Measurements from ENCODE around the gene PIAS1.
"Not testable (repeated sequence)": the region's sequence is repeated elsewhere in the genome, so short reads cannot be mapped to it uniquely, and the experiment has no call there.

The PIAS1 gene

DNA sequence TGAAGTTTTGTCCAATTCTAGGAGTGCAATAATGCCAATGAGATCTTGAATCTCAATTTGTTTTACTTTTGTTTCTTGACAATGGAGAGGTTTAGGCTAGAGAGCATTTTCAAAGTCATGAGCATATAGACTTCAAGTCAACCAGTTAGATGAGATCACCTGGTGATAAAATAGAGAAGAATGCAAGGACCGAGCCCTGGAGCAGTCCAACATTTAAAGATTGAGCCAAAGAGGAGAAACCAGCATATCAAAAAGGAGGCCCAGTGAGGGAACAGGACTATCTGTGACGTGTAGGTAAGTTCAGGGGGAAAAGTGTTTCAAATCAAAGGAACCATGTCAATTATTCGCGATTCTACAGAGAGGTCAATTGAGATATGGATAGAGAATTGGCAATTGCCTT is 1.7 kb upstream of the PIAS1 start:
- H3K9me3 ChIP-seq (ENCODE audit: control insufficient read depth in 1 of 2, low read length in 2 of 2), result no peaks in the 10 kb centered on the region
- H3K27ac ChIP-seq (ENCODE audit: low read depth, low read length), result no peak overlapping the region
- H3K27me3 ChIP-seq (ENCODE audit: control insufficient read depth in 1 of 2, insufficient read depth in 2 of 2, low read length in 2 of 2), result no peaks in the 10 kb centered on the region
- H3K4me3 ChIP-seq (ENCODE audit: low read depth in 1 of 2, low read length in 2 of 2), result no peak overlapping the region
- H3K36me3 ChIP-seq (ENCODE audit: control insufficient read depth in 1 of 2, insufficient read depth in 2 of 2, low read length in 2 of 2), result no peaks in the 10 kb centered on the region
- H3K9ac ChIP-seq (ENCODE audit: low read depth in 1 of 2, low read length in 2 of 2), result no peak overlapping the region
- H3K4me1 ChIP-seq (ENCODE audit: control insufficient read depth in 1 of 2, insufficient read depth in 2 of 2, low read length in 2 of 2), result peaks cover 14 to 22% of the 10 kb centered on the region in 2 donors

DNA sequence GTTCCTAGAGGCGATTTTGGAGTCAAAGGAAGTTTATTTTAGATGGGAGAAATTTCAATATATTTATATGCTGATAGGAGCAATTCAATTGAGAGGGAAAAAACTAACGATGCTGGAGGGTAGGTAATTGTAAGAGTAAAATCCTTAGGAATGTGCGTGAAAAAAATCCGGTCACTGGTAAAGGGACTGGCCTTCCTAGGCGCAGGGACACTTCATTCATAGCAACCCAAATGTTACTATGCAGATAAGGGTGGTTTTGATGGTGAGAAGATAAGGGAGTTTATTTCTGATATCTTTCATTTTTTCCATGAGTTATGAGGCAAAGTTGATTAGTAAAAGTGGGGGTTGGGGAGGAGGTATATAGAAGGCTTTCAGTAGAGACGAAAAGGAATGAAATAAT is 1.1 kb upstream of the PIAS1 start:
- Histone ChIP-seq H3K27ac (ENCODE audit: low read depth, low read length) (no peak overlapping the region), H3K4me1 (ENCODE audit: control insufficient read depth in 1 of 2, insufficient read depth in 2 of 2, low read length in 2 of 2) (peaks cover 14 to 24% of the 10 kb centered on the region in 2 donors), H3K4me3 (ENCODE audit: low read depth in 1 of 2, low read length in 2 of 2) (peak overlapping the region in 1 of 2 donors; percentile 89), H3K36me3 (ENCODE audit: control insufficient read depth in 1 of 2, insufficient read depth in 2 of 2, low read length in 2 of 2) (no peaks in the 10 kb centered on the region), H3K9me3 (ENCODE audit: control insufficient read depth in 1 of 2, low read length in 2 of 2) (no peaks in the 10 kb centered on the region), H3K9ac (ENCODE audit: low read depth in 1 of 2, low read length in 2 of 2) (no peak overlapping the region), H3K27me3 (ENCODE audit: control insufficient read depth in 1 of 2, insufficient read depth in 2 of 2, low read length in 2 of 2) (no peaks in the 10 kb centered on the region)

DNA sequence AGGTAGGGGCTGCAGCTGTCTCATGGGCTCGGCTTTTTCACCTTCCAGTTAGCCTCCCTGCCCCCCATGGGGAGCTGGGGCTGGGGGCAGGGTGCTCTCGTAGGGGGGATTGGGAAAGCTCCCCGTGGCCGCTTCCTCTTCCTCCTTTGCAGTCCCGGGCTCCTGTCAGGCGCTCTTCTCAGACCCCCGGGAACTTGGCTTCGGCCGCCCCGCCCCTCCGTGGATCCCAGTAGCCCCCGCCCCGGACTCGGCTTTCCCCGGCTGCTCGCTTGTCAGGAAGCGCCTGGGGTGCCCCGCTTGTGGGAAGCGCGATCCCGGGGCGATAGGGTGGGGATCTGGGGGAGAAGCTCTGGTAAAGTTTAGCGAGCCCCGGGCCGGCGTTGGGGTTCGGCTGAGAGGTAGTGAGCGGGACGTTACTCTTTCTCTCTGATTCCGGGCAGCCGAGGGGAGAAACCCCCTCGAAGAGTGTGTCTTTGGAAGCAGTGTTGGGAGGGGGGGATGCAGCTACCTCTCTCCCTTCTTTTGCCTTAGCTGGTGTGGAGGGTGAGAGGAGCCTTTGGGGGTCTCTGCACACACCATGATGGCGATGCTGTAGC is 611 bp downstream of the PIAS1 start:
- H3K4me3 ChIP-seq (ENCODE audit: low read depth in 1 of 2, low read length in 2 of 2), result peak overlapping the region; percentile 89 to 95
- H3K4me1 ChIP-seq (ENCODE audit: control insufficient read depth in 1 of 2, insufficient read depth in 2 of 2, low read length in 2 of 2), result peaks cover 14 to 24% of the 10 kb centered on the region in 2 donors
- peak overlapping the region; percentile 82 to 89 for H3K9ac ChIP-seq (ENCODE audit: low read depth in 1 of 2, low read length in 2 of 2)
- H3K27me3 ChIP-seq (ENCODE audit: control insufficient read depth in 1 of 2, insufficient read depth in 2 of 2, low read length in 2 of 2), result no peaks in the 10 kb centered on the region
- peak overlapping the region; percentile 45 for H3K27ac ChIP-seq (ENCODE audit: low read depth, low read length)
- no peaks in the 10 kb centered on the region for H3K9me3 ChIP-seq (ENCODE audit: control insufficient read depth in 1 of 2, low read length in 2 of 2)
- peaks cover 0 to 1% of the 10 kb centered on the region in 2 donors for H3K36me3 ChIP-seq (ENCODE audit: control insufficient read depth in 1 of 2, insufficient read depth in 2 of 2, low read length in 2 of 2)

DNA sequence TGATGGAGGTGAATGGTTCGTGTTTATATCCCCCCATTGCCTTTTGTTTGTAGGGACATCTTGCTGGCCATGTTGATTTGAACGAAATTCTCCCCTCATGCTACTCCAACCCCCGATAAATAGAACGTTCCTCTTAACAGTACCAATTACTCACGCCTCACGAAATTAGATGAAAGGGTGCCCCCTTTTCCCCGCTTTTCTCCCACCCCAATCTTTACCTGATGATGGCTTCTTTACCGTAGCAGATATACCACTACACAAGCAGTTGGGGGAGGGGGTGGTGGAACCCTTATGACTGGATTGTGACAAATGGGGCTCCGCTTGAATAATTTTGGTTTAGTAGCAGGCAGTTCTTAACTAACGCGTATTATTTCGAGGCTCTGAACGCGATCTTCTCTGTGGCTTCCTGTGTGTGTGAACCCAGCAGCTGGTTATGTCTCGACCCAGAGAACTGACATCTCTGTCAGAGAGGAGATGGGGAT is 1.1 kb downstream of the PIAS1 start:
- Histone ChIP-seq H3K27me3 (ENCODE audit: control insufficient read depth in 1 of 2, insufficient read depth in 2 of 2, low read length in 2 of 2) (no peaks in the 10 kb centered on the region), H3K4me3 (ENCODE audit: low read depth in 1 of 2, low read length in 2 of 2) (peak overlapping the region; percentile 89 to 95), H3K4me1 (ENCODE audit: control insufficient read depth in 1 of 2, insufficient read depth in 2 of 2, low read length in 2 of 2) (peaks cover 14 to 24% of the 10 kb centered on the region in 2 donors), H3K9ac (ENCODE audit: low read depth in 1 of 2, low read length in 2 of 2) (peak overlapping the region; percentile 82 to 89), H3K27ac (ENCODE audit: low read depth, low read length) (no peak overlapping the region), H3K9me3 (ENCODE audit: control insufficient read depth in 1 of 2, low read length in 2 of 2) (no peaks in the 10 kb centered on the region), H3K36me3 (ENCODE audit: control insufficient read depth in 1 of 2, insufficient read depth in 2 of 2, low read length in 2 of 2) (peaks cover 0 to 2% of the 10 kb centered on the region in 2 donors)

DNA sequence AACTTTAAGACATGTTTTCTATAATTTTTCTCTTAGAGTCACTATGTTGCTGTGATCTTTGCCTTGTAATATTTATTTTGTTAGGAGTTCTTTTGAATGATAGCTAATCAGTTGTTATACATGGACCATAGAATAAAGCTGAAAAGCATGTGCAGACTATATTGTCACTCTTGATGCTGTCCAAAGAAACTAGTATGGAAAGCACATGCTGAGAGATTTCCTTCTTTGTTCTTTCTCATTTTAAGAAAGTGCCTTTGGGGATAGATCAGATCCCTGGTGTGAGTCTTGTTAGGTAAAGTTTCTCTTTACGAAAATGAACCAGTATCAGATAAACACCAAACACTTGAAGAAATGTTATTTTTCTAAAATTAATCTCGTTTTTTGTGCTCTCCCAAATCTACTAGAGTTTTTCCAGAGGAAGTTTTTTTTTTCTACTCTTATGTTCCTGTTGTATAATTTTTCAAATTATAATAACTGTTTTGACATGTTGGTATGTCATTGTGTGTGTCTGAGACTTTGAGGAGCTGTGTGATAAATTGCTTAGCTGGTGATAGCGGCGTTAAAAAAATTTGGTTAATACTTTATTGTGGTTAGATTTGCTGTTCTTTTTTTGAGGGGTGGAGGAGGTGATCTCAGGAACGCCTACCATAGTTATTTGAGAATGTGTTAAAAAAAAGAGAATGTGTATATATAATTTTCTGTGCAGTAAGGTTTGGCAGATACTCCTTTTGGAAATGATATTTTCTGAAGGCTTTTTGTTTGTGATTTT is 2.2 kb downstream of the PIAS1 start:
- Histone ChIP-seq H3K4me3 (ENCODE audit: low read depth in 1 of 2, low read length in 2 of 2) (peak overlapping the region; percentile 45 to 95), H3K4me1 (ENCODE audit: control insufficient read depth in 1 of 2, insufficient read depth in 2 of 2, low read length in 2 of 2) (peaks cover 14 to 24% of the 10 kb centered on the region in 2 donors), H3K36me3 (ENCODE audit: control insufficient read depth in 1 of 2, insufficient read depth in 2 of 2, low read length in 2 of 2) (peaks cover 0 to 2% of the 10 kb centered on the region in 2 donors), H3K9me3 (ENCODE audit: control insufficient read depth in 1 of 2, low read length in 2 of 2) (no peaks in the 10 kb centered on the region), H3K9ac (ENCODE audit: low read depth in 1 of 2, low read length in 2 of 2) (peak overlapping the region in 1 of 2 donors; percentile 82), H3K27me3 (ENCODE audit: control insufficient read depth in 1 of 2, insufficient read depth in 2 of 2, low read length in 2 of 2) (no peaks in the 10 kb centered on the region), H3K27ac (ENCODE audit: low read depth, low read length) (no peak overlapping the region)

DNA sequence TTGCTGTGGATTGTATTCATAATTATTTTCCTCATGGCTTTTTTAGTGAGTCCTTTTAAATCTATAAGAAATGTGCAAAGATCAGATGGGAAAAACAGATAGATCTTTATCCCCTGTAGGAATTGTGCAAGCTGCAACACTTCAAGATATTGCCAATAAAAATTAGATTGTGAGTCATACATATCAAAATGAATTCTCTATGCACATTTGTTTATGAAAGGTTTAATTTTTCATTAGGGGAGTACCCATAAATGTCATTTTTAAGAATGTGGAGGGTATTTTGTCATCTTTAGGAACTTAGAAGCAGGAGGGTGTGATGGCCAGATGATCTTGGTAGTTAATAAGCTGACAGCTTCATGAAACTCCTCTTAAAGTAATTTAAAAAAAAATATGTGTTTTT is 2.9 kb downstream of the PIAS1 start:
- H3K27me3 ChIP-seq (ENCODE audit: control insufficient read depth in 1 of 2, insufficient read depth in 2 of 2, low read length in 2 of 2), result no peaks in the 10 kb centered on the region
- H3K27ac ChIP-seq (ENCODE audit: low read depth, low read length), result no peak overlapping the region
- H3K4me3 ChIP-seq (ENCODE audit: low read depth in 1 of 2, low read length in 2 of 2), result no peak overlapping the region
- no peak overlapping the region for H3K9ac ChIP-seq (ENCODE audit: low read depth in 1 of 2, low read length in 2 of 2)
- H3K9me3 ChIP-seq (ENCODE audit: control insufficient read depth in 1 of 2, low read length in 2 of 2), result no peaks in the 10 kb centered on the region
- H3K36me3 ChIP-seq (ENCODE audit: control insufficient read depth in 1 of 2, insufficient read depth in 2 of 2, low read length in 2 of 2), result peaks cover 0 to 2% of the 10 kb centered on the region in 2 donors
- peaks cover 14 to 24% of the 10 kb centered on the region in 2 donors for H3K4me1 ChIP-seq (ENCODE audit: control insufficient read depth in 1 of 2, insufficient read depth in 2 of 2, low read length in 2 of 2)

DNA sequence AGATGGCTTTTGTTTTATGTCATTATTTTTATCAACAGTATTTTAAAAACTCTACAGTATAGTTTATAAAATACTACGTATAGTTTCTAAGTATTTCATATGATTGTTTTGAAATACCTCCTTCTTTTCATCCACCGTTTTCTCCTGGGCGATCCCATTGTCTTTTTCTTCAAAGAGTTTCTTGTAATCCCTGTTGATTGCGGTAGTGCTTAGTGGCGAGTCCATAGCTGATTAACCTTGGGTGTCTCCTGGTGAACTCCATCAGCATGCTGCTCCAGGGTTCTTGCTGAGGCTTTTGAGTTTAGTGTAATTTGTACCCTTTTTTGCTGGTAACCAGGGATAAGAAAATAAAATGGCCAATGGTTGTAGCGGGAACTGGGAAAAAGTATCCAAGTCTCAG is 3.6 kb downstream of the PIAS1 start:
- H3K27ac ChIP-seq (ENCODE audit: low read depth, low read length), result no peak overlapping the region
- H3K27me3 ChIP-seq (ENCODE audit: control insufficient read depth in 1 of 2, insufficient read depth in 2 of 2, low read length in 2 of 2), result no peaks in the 10 kb centered on the region
- H3K36me3 ChIP-seq (ENCODE audit: control insufficient read depth in 1 of 2, insufficient read depth in 2 of 2, low read length in 2 of 2), result peaks cover 0 to 2% of the 10 kb centered on the region in 2 donors
- no peaks in the 10 kb centered on the region for H3K9me3 ChIP-seq (ENCODE audit: control insufficient read depth in 1 of 2, low read length in 2 of 2)
- no peak overlapping the region for H3K9ac ChIP-seq (ENCODE audit: low read depth in 1 of 2, low read length in 2 of 2)
- H3K4me3 ChIP-seq (ENCODE audit: low read depth in 1 of 2, low read length in 2 of 2), result no peak overlapping the region
- H3K4me1 ChIP-seq (ENCODE audit: control insufficient read depth in 1 of 2, insufficient read depth in 2 of 2, low read length in 2 of 2), result peaks cover 14 to 24% of the 10 kb centered on the region in 2 donors

DNA sequence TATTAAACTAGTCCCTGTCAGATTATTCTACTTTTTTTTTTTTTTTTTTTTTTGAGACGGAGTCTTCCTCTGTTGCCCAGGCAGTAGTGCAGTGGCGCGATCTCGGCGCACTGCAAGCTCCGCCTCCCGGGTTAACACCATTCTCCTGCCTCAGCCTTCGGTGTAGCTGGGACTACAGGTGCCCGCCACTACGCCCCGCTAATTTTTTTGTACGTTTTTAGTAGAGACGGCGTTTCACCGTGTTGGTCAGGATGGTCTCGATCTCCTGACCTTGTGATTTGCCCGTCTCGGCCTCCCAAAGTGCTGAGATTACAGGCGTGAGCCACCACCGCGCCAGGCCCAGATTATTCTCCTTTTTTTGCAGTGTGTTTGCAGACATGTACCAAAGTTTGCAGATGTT is 4.9 kb downstream of the PIAS1 start:
- peaks cover 6 to 22% of the 10 kb centered on the region in 2 donors for H3K4me1 ChIP-seq (ENCODE audit: control insufficient read depth in 1 of 2, insufficient read depth in 2 of 2, low read length in 2 of 2)
- H3K9me3 ChIP-seq (ENCODE audit: control insufficient read depth in 1 of 2, low read length in 2 of 2); H3K27me3 ChIP-seq (ENCODE audit: control insufficient read depth in 1 of 2, insufficient read depth in 2 of 2, low read length in 2 of 2); H3K27ac ChIP-seq (ENCODE audit: low read depth, low read length); H3K9ac ChIP-seq (ENCODE audit: low read depth in 1 of 2, low read length in 2 of 2); H3K4me3 ChIP-seq (ENCODE audit: low read depth in 1 of 2, low read length in 2 of 2); H3K36me3 ChIP-seq (ENCODE audit: control insufficient read depth in 1 of 2, insufficient read depth in 2 of 2, low read length in 2 of 2): not testable (repeated sequence)

DNA sequence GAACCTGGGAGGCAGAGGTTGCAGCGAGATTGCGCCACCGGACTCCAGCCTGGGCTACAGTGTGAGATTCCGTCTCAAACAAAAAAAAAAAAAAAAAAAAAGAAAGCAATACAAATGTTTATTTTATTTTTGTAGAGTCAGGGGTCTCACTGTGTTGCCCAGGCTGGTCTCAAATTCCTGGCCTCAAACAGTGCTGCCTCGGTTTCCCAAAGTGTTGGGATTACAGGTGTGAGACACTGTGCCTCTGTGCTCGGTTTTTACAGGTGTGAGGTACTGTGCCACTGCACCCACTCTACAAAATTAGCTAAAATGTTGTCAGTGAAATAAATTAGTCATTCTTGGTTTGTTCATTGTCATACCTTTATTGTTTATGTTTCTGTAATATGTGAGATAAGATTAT is 5.5 kb downstream of the PIAS1 start:
- H3K9me3 ChIP-seq (ENCODE audit: control insufficient read depth in 1 of 2, low read length in 2 of 2), result no peaks in the 10 kb centered on the region
- H3K9ac ChIP-seq (ENCODE audit: low read depth in 1 of 2, low read length in 2 of 2), result no peak overlapping the region
- H3K4me3 ChIP-seq (ENCODE audit: low read depth in 1 of 2, low read length in 2 of 2), result no peak overlapping the region
- H3K4me1 ChIP-seq (ENCODE audit: control insufficient read depth in 1 of 2, insufficient read depth in 2 of 2, low read length in 2 of 2), result peaks cover 6 to 22% of the 10 kb centered on the region in 2 donors
- H3K36me3 ChIP-seq (ENCODE audit: control insufficient read depth in 1 of 2, insufficient read depth in 2 of 2, low read length in 2 of 2), result peaks cover 0 to 2% of the 10 kb centered on the region in 2 donors
- H3K27me3 ChIP-seq (ENCODE audit: control insufficient read depth in 1 of 2, insufficient read depth in 2 of 2, low read length in 2 of 2), result no peaks in the 10 kb centered on the region
- no peak overlapping the region for H3K27ac ChIP-seq (ENCODE audit: low read depth, low read length)

DNA sequence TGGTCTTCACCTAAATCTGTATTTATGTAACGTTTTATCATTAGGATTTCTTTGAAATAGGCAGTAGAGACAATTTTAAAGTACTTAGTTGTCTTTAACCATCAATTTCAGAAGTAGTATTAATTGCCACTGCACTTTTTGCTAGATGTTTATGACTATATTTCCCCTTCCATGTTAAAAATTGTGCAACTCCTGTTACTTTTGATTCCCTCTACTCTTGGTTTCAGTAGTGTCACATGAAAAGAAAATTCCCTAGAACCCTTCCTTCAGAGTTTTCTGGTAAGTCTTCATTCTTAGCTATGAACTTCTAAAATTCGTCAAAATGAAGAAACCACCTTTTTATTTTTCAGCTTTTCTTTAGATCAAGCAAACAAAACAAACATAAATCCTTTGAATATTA is 7.1 kb downstream of the PIAS1 start:
- Histone ChIP-seq H3K36me3 (ENCODE audit: control insufficient read depth in 1 of 2, insufficient read depth in 2 of 2, low read length in 2 of 2) (peaks cover 0 to 2% of the 10 kb centered on the region in 2 donors), H3K27ac (ENCODE audit: low read depth, low read length) (no peak overlapping the region), H3K9ac (ENCODE audit: low read depth in 1 of 2, low read length in 2 of 2) (no peak overlapping the region), H3K4me1 (ENCODE audit: control insufficient read depth in 1 of 2, insufficient read depth in 2 of 2, low read length in 2 of 2) (peaks cover 5 to 19% of the 10 kb centered on the region in 2 donors), H3K27me3 (ENCODE audit: control insufficient read depth in 1 of 2, insufficient read depth in 2 of 2, low read length in 2 of 2) (no peaks in the 10 kb centered on the region), H3K9me3 (ENCODE audit: control insufficient read depth in 1 of 2, low read length in 2 of 2) (no peaks in the 10 kb centered on the region), H3K4me3 (ENCODE audit: low read depth in 1 of 2, low read length in 2 of 2) (no peak overlapping the region)

Data from duodenal mucosa (tissue), 2 donors.